Measurements from ENCODE around the gene LYSMD3.

GRCh38 chr5:90477621-90478215 lies 51.7 kb downstream of the LYSMD3 start:
- TF ChIP-seq CTCF (IDR thresholded peaks at IDR 0.05) = no peak
- no peak for TF ChIP-seq POLR2A (IDR thresholded peaks at IDR 0.05)
